H1 (cell line): ENCODE measurements around the gene KCNA4. TPM values are rescaled to one million over a fixed set of nuclear protein-coding genes. Genes with fewer than 3 reads are reported as not detected.

Source experiments
- BCL11A ChIP-seq, 2 experiments: IDR thresholded peaks; one replicate each; pipeline ENCODE4 v1.6.1; 2011; ENCODE audit warnings: low read depth in 2 of 2, low read length in 2 of 2, mild to moderate bottlenecking in 2 of 2
- CHD1 ChIP-seq: IDR thresholded peaks from 2 replicates; pipeline ENCODE4 v1.6.1; 2012; ENCODE audit warnings: low read depth, low read length, improper control_type of control experiment
- CHD2 ChIP-seq: IDR thresholded peaks from 2 replicates; pipeline ENCODE4 v1.6.1; 2012; ENCODE audit warnings: low read length, improper control_type of control experiment
- CTBP2 ChIP-seq: IDR thresholded peaks from 2 replicates; pipeline ENCODE4 v1.7.0; 2011; ENCODE audit warnings: borderline replicate concordance, mild to moderate bottlenecking, moderate library complexity, mixed read lengths, low read length; ENCODE audit not compliant: insufficient read depth, insufficient read length
- FOSL1 ChIP-seq: IDR thresholded peaks from 2 replicates; pipeline ENCODE4 v1.6.1; 2011; ENCODE audit warnings: mild to moderate bottlenecking, low read depth, low read length, moderate library complexity; ENCODE audit not compliant: insufficient read depth
- HDAC2 ChIP-seq, 2 experiments: fragments of 300-600 bp in 1 of 2; sonication (generic) in 1 of 2; IDR thresholded peaks; 2 replicates each; pipeline ENCODE4 v1.6.1; 2011 to 2012; ENCODE audit warnings: low read depth in 2 of 2, low read length in 2 of 2, mild to moderate bottlenecking in 2 of 2, moderate library complexity in 2 of 2, borderline replicate concordance in 1 of 2, inconsistent platforms in 1 of 2
- JUN ChIP-seq: IDR thresholded peaks from 2 replicates; pipeline ENCODE4 v1.6.1; 2011; ENCODE audit warnings: low read depth, mild to moderate bottlenecking, improper control_type of control experiment, low read length
- KDM1A ChIP-seq: fragments of 200-600, 300-600 bp; sonication (generic); IDR thresholded peaks from 2 replicates; pipeline ENCODE4 v1.7.1; 2016; ENCODE audit warnings: mild to moderate bottlenecking, low read length, borderline replicate concordance
- NRF1 ChIP-seq: IDR thresholded peaks from 2 replicates; pipeline ENCODE4 v1.6.1; 2011; ENCODE audit warnings: mild to moderate bottlenecking, low read depth, low read length, improper control_type of control experiment
- POLR2A ChIP-seq, 2 experiments: IDR thresholded peaks; 1 replicate in 1 of 2; 2 replicates in 1 of 2; pipeline ENCODE4 v1.6.1; 2011; ENCODE audit warnings: low read depth in 2 of 2, low read length in 2 of 2, mild to moderate bottlenecking in 2 of 2; ENCODE audit errors: control extremely low read depth in 1 of 2
- RNF2 ChIP-seq: fragments of 200-900, 300-1000 bp; sonication (generic); IDR thresholded peaks from 2 replicates; pipeline ENCODE4 v1.7.1; 2016; ENCODE audit warnings: borderline replicate concordance, low read depth, mild to moderate bottlenecking, antibody characterized with exemption, low read length; ENCODE audit not compliant: poor library complexity, severe bottlenecking; ENCODE audit errors: missing control alignments
- RXRA ChIP-seq: IDR thresholded peaks from 2 replicates; pipeline ENCODE4 v1.6.1; 2011; ENCODE audit warnings: low read depth, mild to moderate bottlenecking, low read length, moderate library complexity; ENCODE audit not compliant: insufficient read depth
- SAP30 ChIP-seq: fragments of 300-600 bp; sonication (generic); IDR thresholded peaks from 2 replicates; pipeline ENCODE4 v1.7.1; 2012; ENCODE audit warnings: low read length, moderate library complexity, mild to moderate bottlenecking, inconsistent platforms; ENCODE audit not compliant: insufficient read depth, insufficient replicate concordance
- SIX5 ChIP-seq: IDR thresholded peaks from 2 replicates; pipeline ENCODE4 v1.6.1; 2011; ENCODE audit warnings: mild to moderate bottlenecking, low read depth, low read length
- SP1 ChIP-seq: IDR thresholded peaks from 2 replicates; pipeline ENCODE4 v1.6.1; 2011; ENCODE audit warnings: low read depth, low read length
- SP4 ChIP-seq: IDR thresholded peaks from 2 replicates; pipeline ENCODE4 v1.6.1; 2012; ENCODE audit warnings: low read length, inconsistent platforms
- SRF ChIP-seq: IDR thresholded peaks from 2 replicates; pipeline ENCODE4 v1.6.1; 2011; ENCODE audit warnings: mild to moderate bottlenecking, low read depth, low read length, moderate library complexity
- TBP ChIP-seq: IDR thresholded peaks from 2 replicates; pipeline ENCODE4 v1.6.1; 2011; ENCODE audit warnings: low read depth, low read length, improper control_type of control experiment
- polyA plus RNA-seq, 7 experiments: library from polyadenylated mRNA; depleted of rRNA in 3 of 7; stranded (reverse) in 5 of 7; unstranded in 2 of 7; fragments of >200 nt in 5 of 7; fragments of 200-250 nt in 2 of 7; gene quantifications; 1 replicate in 5 of 7; 2 replicates in 1 of 7; 4 replicates in 1 of 7; pipeline versions ENCODE4 v1.2.1 to v1.2.3, GENCODE V29; 2011 to 2013; ENCODE audit warnings: missing spikeins in 2 of 7, mixed read lengths in 2 of 7
- total RNA-seq: library from RNA; stranded (reverse); fragmentation: NEBNext Ultra II Directional; extraction: Animal tissue kit (Norgen Biotek cat#: 25700); gene quantifications from 2 replicates; pipeline ENCODE4 v1.2.1, GENCODE V29; 2021
- TF ChIP-seq, protein P1 (sequence below): IDR thresholded peaks from 2 replicates; pipeline ENCODE4 v1.6.1; 2012; ENCODE audit warnings: inconsistent platforms
- TF ChIP-seq, protein P2 (sequence below): IDR thresholded peaks from 2 replicates; pipeline ENCODE4 v1.6.1; 2012; ENCODE audit warnings: inconsistent platforms
- TF ChIP-seq, protein P3 (sequence below): IDR thresholded peaks from 2 replicates; pipeline ENCODE4 v1.6.1; 2012; ENCODE audit warnings: low read length, inconsistent platforms

The KCNA4 gene
- total and polyA plus RNA-seq, 2 of the 8 experiments (the other 6 are each of a cell fraction or from before 2014, with no cell fraction given), result not detected

DNA sequence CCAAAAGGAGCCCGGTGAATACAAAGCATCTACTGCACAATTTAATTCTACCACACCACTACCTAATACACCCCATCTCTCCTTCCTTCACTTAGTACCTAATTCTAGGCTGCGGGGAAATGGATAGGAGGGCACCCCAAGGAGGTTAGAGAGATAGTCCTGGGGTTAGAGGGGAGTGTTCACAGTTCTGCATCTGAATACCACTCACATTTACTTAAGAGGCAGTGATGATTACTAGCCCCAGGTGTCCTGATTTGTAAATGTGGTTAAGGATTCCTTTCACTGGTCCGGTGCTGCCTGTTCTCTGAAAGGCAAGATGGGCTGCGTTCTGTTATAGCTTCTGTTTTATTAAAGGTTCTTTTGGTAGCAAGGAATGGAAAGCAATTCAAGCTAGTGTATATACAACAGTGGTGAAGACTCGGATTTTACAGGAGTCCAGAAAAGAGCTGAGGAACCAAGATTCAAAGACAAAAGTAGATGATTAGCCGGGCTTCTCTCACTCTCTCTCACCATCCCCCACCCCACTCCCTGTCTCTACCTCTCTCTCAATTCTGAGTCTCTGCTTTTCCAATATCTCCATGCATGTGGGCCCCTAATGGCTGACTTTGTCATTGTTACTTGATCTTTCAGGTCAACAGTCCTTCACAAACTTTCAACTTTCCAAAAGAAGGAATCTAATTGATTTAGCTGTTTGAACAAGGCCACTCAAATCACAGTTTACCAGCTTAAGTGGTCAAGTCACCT, 8.7 kb upstream of the KCNA4 start (continued):
- TF ChIP-seq TBP (no peak), CTBP2 (no peak), NRF1 (no peak), BCL11A (IDR thresholded peaks at IDR 0.05; ENCODE audit: low read depth in 2 of 2, low read length in 2 of 2) (peak in 1 of 2 experiments; percentile 86), SAP30 (no peak), SRF (no peak), JUN (0 out of 2 replicates have a peak, but pooled peaks have one; percentile 2), FOSL1 (no peak), SP1 (peak; percentile 88; the same call in 1 of the 2 replicates), POLR2A (IDR thresholded peaks at IDR 0.05; ENCODE audit: control extremely low read depth in 1 of 2, low read depth in 2 of 2, low read length in 2 of 2) (no peak), CHD1 (no peak), RXRA (no peak), SP4 (no peak), HDAC2 (IDR thresholded peaks at IDR 0.05; ENCODE audit: borderline replicate concordance in 1 of 2, low read depth in 2 of 2, low read length in 2 of 2) (peak; percentile 31 to 78; a peak in 1 of 4 replicates), SIX5 (no peak), CHD2 (no peak), RNF2 (no peak), KDM1A (no peak)
- TF ChIP-seq, protein P1, sequence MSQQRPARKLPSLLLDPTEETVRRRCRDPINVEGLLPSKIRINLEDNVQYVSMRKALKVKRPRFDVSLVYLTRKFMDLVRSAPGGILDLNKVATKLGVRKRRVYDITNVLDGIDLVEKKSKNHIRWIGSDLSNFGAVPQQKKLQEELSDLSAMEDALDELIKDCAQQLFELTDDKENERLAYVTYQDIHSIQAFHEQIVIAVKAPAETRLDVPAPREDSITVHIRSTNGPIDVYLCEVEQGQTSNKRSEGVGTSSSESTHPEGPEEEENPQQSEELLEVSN, result no peak
- TF ChIP-seq, protein P2, sequence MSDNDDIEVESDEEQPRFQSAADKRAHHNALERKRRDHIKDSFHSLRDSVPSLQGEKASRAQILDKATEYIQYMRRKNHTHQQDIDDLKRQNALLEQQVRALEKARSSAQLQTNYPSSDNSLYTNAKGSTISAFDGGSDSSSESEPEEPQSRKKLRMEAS, result no peak
- TF ChIP-seq, protein P3, sequence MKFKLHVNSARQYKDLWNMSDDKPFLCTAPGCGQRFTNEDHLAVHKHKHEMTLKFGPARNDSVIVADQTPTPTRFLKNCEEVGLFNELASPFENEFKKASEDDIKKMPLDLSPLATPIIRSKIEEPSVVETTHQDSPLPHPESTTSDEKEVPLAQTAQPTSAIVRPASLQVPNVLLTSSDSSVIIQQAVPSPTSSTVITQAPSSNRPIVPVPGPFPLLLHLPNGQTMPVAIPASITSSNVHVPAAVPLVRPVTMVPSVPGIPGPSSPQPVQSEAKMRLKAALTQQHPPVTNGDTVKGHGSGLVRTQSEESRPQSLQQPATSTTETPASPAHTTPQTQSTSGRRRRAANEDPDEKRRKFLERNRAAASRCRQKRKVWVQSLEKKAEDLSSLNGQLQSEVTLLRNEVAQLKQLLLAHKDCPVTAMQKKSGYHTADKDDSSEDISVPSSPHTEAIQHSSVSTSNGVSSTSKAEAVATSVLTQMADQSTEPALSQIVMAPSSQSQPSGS, result peak; percentile 26; the same call in 1 of the 2 replicates
